ENCODE measurements around the gene ADGRL2.

GRCh38 chr1:81848880-81849682 lies 48.3 kb downstream of the ADGRL2 start:
- TF ChIP-seq POLR2A (IDR thresholded peaks at IDR 0.05) (no peak), CTCF (IDR thresholded peaks at IDR 0.05) (no peak)
